Smooth muscle cell (in vitro differentiated cells): ENCODE data around the gene PLCB1. TPM values are rescaled to one million over a fixed set of nuclear protein-coding genes. Genes with fewer than 3 reads are reported as not detected.

Experiments used
- DNase-seq: peaks from one replicate; lab custom pipeline; 2025; ENCODE audit not compliant: unreplicated experiment; lab: John Stamatoyannopoulos, UW
- H2AFZ ChIP-seq: fragments of 200-600 bp; sonication (generic); 2 replicates; pipeline ENCODE4 v1.6.0; 2016; ENCODE audit warnings: antibody characterized with exemption, low read depth, mild to moderate bottlenecking
- H3F3A ChIP-seq: fragments of 200-600 bp; sonication (generic); 2 replicates; pipeline ENCODE4 v1.6.0; 2017; ENCODE audit warnings: antibody characterized with exemption, low read depth
- H3K27ac ChIP-seq: fragments of 200-600 bp; sonication (generic); 2 replicates; pipeline ENCODE4 v1.5.1; 2016; ENCODE audit warnings: low read depth, mild to moderate bottlenecking
- H3K27me3 ChIP-seq: fragments of 200-600 bp; sonication (generic); 2 replicates; pipeline ENCODE4 v1.6.1; 2016; ENCODE audit warnings: low read depth, mild to moderate bottlenecking
- H3K36me3 ChIP-seq: fragments of 200-600 bp; sonication (generic); 2 replicates; pipeline ENCODE4 v1.5.1; 2016; ENCODE audit warnings: low read depth
- H3K4me1 ChIP-seq: fragments of 200-600 bp; sonication (generic); 2 replicates; pipeline ENCODE4 v1.5.1; 2016; ENCODE audit warnings: low read depth
- H3K4me2 ChIP-seq: fragments of 200-600 bp; sonication (generic); 2 replicates; pipeline ENCODE4 v1.6.0; 2016; ENCODE audit warnings: mild to moderate bottlenecking
- H3K4me3 ChIP-seq: fragments of 200-600 bp; sonication (generic); 2 replicates; pipeline ENCODE4 v1.5.1; 2016; ENCODE audit warnings: mild to moderate bottlenecking
- H3K79me2 ChIP-seq: fragments of 200-600 bp; sonication (generic); 2 replicates; pipeline ENCODE4 v1.6.0; 2016; ENCODE audit warnings: low read depth, mild to moderate bottlenecking
- H3K9ac ChIP-seq: fragments of 200-600 bp; sonication (generic); 2 replicates; pipeline ENCODE4 v1.6.0; 2016; ENCODE audit warnings: low read depth
- H3K9me3 ChIP-seq: fragments of 200-600 bp; sonication (generic); replicated peaks from 2 replicates; pipeline ENCODE4 v1.5.1; 2016; ENCODE audit warnings: low read depth
- H4K20me1 ChIP-seq: fragments of 200-600 bp; sonication (generic); 2 replicates; pipeline ENCODE4 v1.6.0; 2016; ENCODE audit warnings: low read depth
- WGBS: methylation state at CpG from one replicate; pipeline ENCODE4 v1.1.7; 2016; ENCODE audit warnings: low lambda C conversion rate; 5-methylcytosine and 5-hydroxymethylcytosine counted together
- polyA plus RNA-seq: library from polyadenylated mRNA; unstranded; fragments of >200 nt; fragmentation: Nextera tagmentation; extraction: Ambion mirVana; gene quantifications from 2 replicates; pipeline ENCODE4 v1.2.1, GENCODE V29; 2016
- total RNA-seq: library from RNA; depleted of rRNA; stranded (reverse); fragments of >200 nt; gene quantifications from 2 replicates; pipeline ENCODE4 v1.2.3, GENCODE V29; 2014
- TF ChIP-seq, protein P1 (sequence below): fragments of 200-600 bp; sonication (generic); IDR thresholded peaks from 2 replicates; pipeline ENCODE4 v1.5.1; 2017; ENCODE audit warnings: borderline replicate concordance, mild to moderate bottlenecking, antibody characterized with exemption; ENCODE audit not compliant: insufficient read depth, poor library complexity, severe bottlenecking

The PLCB1 gene
- total and polyA plus RNA-seq, 2 experiments from 2014 or later = 4.7 to 25.3 TPM

DNA sequence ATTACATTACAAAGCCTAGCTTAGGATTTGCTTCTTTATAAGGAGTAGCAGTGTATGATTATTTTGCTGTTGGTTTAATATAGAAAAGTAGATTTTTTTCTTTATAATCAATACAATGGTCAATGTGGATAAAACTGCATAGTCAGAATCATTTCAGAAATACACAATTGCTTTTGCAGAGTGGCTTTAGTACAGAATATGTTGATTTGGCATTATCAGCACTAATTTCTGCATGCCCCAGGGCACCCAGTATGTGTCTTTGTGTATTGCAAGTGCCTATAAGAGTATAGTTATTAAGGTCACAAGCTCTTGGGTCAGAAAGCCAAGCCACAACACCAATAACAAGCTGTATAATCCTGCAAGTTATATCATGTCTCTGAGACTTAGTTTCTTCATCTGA is 258.4 kb downstream of the PLCB1 start:
- H3K27ac ChIP-seq = no peak overlapping the region
- no peaks in the 10 kb centered on the region for H3K27me3 ChIP-seq
- H3K4me3 ChIP-seq = no peak overlapping the region
- TF ChIP-seq, protein P1, sequence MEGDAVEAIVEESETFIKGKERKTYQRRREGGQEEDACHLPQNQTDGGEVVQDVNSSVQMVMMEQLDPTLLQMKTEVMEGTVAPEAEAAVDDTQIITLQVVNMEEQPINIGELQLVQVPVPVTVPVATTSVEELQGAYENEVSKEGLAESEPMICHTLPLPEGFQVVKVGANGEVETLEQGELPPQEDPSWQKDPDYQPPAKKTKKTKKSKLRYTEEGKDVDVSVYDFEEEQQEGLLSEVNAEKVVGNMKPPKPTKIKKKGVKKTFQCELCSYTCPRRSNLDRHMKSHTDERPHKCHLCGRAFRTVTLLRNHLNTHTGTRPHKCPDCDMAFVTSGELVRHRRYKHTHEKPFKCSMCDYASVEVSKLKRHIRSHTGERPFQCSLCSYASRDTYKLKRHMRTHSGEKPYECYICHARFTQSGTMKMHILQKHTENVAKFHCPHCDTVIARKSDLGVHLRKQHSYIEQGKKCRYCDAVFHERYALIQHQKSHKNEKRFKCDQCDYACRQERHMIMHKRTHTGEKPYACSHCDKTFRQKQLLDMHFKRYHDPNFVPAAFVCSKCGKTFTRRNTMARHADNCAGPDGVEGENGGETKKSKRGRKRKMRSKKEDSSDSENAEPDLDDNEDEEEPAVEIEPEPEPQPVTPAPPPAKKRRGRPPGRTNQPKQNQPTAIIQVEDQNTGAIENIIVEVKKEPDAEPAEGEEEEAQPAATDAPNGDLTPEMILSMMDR = no peak
- H3K4me2 ChIP-seq = no peak overlapping the region
- no peak overlapping the region for H3K9ac ChIP-seq
- no peaks in the 10 kb centered on the region for H3K9me3 ChIP-seq
- DNase-seq = no peak
- H2AFZ ChIP-seq = no peak overlapping the region
- H3F3A ChIP-seq = no peaks in the 10 kb centered on the region
- H3K4me1 ChIP-seq = peaks cover 15% of the 10 kb centered on the region
- H3K79me2 ChIP-seq = no peaks in the 10 kb centered on the region
- H4K20me1 ChIP-seq = no peaks in the 10 kb centered on the region
- H3K36me3 ChIP-seq = no peaks in the 10 kb centered on the region

DNA sequence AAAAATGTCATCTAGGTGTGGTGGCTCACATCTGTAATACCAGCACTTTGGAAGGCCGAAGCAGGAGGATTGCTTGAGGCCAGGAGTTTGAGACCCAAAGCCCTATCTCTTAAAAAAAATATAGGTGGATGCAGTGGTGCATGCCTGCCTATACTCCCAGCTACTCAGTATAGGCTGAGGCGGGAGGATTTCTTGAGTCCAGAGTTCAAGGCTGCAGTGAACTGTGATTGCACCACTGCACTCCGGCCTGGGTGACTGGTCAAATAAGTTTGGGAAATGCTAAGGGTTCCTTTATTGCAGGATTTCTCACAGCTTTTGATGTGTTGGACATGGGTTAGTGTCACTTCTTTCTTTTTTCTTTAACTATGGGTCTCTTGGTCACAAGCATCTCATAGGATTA is 261.3 kb downstream of the PLCB1 start:
- H3K27me3 ChIP-seq = no peaks in the 10 kb centered on the region
- no peak overlapping the region for H3K27ac ChIP-seq
- no peak overlapping the region for H3K4me2 ChIP-seq
- 65% methylated on average over 3 of the region's 3 CpGs for WGBS
- no peak overlapping the region for H2AFZ ChIP-seq
- no peak overlapping the region for H3K4me3 ChIP-seq
- H3K4me1 ChIP-seq = peaks cover 9% of the 10 kb centered on the region
- TF ChIP-seq, protein P1 = no peak
- no peaks in the 10 kb centered on the region for H4K20me1 ChIP-seq
- no peaks in the 10 kb centered on the region for H3F3A ChIP-seq
- DNase-seq = no peak
- H3K9ac ChIP-seq = no peak overlapping the region
- no peaks in the 10 kb centered on the region for H3K79me2 ChIP-seq
- H3K9me3 ChIP-seq = no peaks in the 10 kb centered on the region
- no peaks in the 10 kb centered on the region for H3K36me3 ChIP-seq

DNA sequence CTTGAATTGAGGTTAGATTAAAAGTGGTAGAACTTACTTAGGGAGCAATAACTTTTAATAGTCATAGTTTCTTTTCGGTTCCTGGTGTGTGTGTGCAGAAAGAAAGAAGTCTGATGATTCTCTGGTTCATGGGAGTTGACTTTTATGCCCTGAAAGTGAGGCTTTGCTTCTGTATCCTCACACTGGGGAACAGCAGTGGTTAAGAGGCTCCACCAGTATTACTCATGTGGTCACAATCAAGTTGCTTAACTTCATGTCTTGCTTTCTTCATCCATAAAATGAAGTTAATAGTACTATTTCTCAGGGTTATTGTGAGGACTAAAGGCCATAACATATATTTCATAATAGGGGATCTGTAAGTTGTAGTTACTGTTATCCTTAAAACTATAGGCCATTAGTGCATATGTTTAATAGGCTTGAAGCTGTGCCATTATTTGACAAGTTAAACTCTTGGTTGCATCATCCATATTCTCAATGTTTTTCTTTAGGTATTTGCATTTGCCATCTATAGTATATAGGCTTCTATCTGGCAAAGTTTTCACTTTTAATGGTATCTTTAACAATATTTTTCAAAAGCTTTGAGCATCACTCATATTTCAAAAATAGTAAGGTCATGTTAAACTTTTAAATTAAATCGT is 262.4 kb downstream of the PLCB1 start:
- Histone ChIP-seq H3K36me3 (no peaks in the 10 kb centered on the region), H3K4me3 (no peak overlapping the region), H3K79me2 (no peaks in the 10 kb centered on the region), H3K9ac (no peak overlapping the region), H3K4me2 (no peak overlapping the region), H4K20me1 (no peaks in the 10 kb centered on the region), H3K27ac (no peak overlapping the region), H2AFZ (no peak overlapping the region), H3F3A (no peaks in the 10 kb centered on the region), H3K27me3 (no peaks in the 10 kb centered on the region), H3K9me3 (no peaks in the 10 kb centered on the region), H3K4me1 (peaks cover 7% of the 10 kb centered on the region)
- TF ChIP-seq, protein P1 = no peak
- WGBS = 83% methylated on average over 2 of the region's 2 CpGs
- no peak for DNase-seq

DNA sequence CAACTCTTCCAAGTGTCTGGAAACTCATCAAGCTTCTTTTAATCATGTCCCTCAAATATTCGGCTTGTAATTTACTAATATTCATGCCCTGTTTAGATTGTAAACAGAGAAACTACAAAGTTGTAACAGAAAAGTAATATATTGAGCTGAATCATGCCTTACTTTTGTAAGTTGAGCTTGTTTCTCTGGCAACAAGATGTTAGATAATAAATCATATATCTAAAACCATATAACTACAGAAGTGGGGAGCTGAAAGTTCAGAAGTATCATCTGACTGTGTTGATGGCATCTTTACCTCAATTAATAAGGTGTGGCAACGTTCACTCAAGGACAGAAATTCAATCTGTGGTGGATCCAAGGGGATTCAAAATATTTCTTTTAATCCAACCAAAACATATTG is 263.9 kb downstream of the PLCB1 start:
- no peaks in the 10 kb centered on the region for H3K27me3 ChIP-seq
- H3K4me2 ChIP-seq = no peak overlapping the region
- H3K9ac ChIP-seq = no peak overlapping the region
- no peak for DNase-seq
- no peak overlapping the region for H3K4me3 ChIP-seq
- H3K4me1 ChIP-seq = no peaks in the 10 kb centered on the region
- no peaks in the 10 kb centered on the region for H3K9me3 ChIP-seq
- no peaks in the 10 kb centered on the region for H3F3A ChIP-seq
- WGBS = 70% methylated on average over 2 of the region's 2 CpGs
- no peaks in the 10 kb centered on the region for H3K79me2 ChIP-seq
- H4K20me1 ChIP-seq = no peaks in the 10 kb centered on the region
- no peaks in the 10 kb centered on the region for H3K36me3 ChIP-seq
- H2AFZ ChIP-seq = no peak overlapping the region
- TF ChIP-seq, protein P1 = no peak
- no peak overlapping the region for H3K27ac ChIP-seq
